ENCODE data around the gene TNFAIP8L1. TPM values are rescaled to one million over a fixed set of nuclear protein-coding genes. Genes with fewer than 3 reads are reported as not detected.
"Not testable (repeated sequence)": the region's sequence is repeated elsewhere in the genome, so short reads cannot be mapped to it uniquely, and the experiment has no call there.

TNFAIP8L1 gene
- total RNA-seq, 1 donor from 2014 or later = 4.2 TPM

DNA sequence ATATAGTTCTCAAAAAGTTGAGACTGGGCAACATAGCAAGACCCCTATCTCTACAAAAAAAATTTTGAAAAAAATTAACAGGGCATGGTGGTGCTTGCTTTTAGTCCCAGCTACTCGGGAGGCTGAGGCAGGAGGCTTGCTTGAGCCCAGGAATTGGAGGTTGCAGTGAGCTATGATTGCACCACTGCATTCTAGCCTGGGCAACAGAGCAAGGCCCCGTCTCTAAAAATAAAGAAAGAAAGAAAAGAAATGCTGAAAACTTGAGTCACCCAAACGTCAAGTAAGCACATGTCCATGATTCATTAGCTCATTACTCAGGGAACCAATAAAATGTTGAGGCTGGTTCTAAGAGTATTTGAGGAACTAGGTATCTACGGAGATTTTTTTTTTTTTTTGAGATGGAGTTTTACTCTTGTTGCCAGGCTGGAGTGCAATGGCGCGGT is 45.9 kb upstream of the TNFAIP8L1 start:
- Mint-ChIP-seq H3K36me3 (ENCODE audit: low read depth) (no peaks in the 10 kb centered on the region), H3K27me3 (ENCODE audit: low read depth) (peaks cover 26% of the 10 kb centered on the region), H3K4me1 (ENCODE audit: low read depth) (peaks cover 8% of the 10 kb centered on the region), H3K9me3 (ENCODE audit: low read depth) (no peaks in the 10 kb centered on the region), H3K27ac (ENCODE audit: unreplicated experiment) (no peak overlapping the region), H3K4me3 (ENCODE audit: unreplicated experiment) (no peak overlapping the region)
- TF ChIP-seq, protein P1, sequence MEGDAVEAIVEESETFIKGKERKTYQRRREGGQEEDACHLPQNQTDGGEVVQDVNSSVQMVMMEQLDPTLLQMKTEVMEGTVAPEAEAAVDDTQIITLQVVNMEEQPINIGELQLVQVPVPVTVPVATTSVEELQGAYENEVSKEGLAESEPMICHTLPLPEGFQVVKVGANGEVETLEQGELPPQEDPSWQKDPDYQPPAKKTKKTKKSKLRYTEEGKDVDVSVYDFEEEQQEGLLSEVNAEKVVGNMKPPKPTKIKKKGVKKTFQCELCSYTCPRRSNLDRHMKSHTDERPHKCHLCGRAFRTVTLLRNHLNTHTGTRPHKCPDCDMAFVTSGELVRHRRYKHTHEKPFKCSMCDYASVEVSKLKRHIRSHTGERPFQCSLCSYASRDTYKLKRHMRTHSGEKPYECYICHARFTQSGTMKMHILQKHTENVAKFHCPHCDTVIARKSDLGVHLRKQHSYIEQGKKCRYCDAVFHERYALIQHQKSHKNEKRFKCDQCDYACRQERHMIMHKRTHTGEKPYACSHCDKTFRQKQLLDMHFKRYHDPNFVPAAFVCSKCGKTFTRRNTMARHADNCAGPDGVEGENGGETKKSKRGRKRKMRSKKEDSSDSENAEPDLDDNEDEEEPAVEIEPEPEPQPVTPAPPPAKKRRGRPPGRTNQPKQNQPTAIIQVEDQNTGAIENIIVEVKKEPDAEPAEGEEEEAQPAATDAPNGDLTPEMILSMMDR (IDR thresholded peaks at IDR 0.05) = no peak
- DNase-seq (ENCODE audit: low spot score) = no peak

DNA sequence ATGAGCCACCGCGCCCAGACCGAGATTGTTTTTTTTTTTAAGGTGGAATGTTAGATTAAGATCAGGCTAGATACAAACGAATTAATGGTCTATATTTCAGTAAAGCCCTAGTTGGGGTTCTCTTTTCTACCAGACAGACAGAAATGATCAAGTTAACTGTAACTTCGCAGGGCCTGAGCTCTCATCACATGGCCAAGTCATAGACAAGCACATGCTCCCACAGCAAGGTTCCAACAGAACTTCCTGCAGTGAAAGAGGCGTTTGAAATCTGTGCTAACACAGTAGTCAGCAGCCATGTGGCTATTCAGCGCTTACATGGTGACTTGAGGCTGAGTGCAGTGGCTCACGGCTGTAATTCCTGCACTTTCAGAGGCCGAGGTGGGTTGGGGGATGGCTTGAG is 45.1 kb upstream of the TNFAIP8L1 start:
- Mint-ChIP-seq H3K9me3 (ENCODE audit: low read depth) (no peaks in the 10 kb centered on the region), H3K27ac (ENCODE audit: unreplicated experiment) (no peak overlapping the region), H3K27me3 (ENCODE audit: low read depth) (peaks cover 31% of the 10 kb centered on the region), H3K4me3 (ENCODE audit: unreplicated experiment) (no peak overlapping the region), H3K4me1 (ENCODE audit: low read depth) (peaks cover 8% of the 10 kb centered on the region), H3K36me3 (ENCODE audit: low read depth) (no peaks in the 10 kb centered on the region)
- DNase-seq (ENCODE audit: low spot score) = no peak
- TF ChIP-seq, protein P1 (IDR thresholded peaks at IDR 0.05) = no peak

DNA sequence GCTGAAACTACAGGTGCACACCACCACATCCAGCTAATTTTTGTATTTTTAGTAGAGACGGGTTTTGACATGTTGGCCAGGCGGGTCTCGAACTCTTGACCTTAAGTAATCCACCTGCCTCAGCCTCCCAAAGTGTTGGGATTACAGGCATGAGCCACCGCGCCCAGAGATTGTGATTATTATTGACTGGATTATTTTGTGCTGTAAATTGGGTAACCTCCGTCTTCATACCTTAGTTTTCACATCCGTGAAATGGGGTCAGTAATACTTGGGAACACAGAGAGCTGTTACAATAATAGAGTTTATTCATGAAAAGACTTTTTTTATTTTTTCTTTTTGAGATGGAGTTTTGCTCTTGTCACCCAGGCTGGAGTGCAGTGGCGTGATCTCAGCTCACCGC is 44.2 kb upstream of the TNFAIP8L1 start:
- H3K27me3 Mint-ChIP-seq (ENCODE audit: low read depth) = peaks cover 31% of the 10 kb centered on the region

DNA sequence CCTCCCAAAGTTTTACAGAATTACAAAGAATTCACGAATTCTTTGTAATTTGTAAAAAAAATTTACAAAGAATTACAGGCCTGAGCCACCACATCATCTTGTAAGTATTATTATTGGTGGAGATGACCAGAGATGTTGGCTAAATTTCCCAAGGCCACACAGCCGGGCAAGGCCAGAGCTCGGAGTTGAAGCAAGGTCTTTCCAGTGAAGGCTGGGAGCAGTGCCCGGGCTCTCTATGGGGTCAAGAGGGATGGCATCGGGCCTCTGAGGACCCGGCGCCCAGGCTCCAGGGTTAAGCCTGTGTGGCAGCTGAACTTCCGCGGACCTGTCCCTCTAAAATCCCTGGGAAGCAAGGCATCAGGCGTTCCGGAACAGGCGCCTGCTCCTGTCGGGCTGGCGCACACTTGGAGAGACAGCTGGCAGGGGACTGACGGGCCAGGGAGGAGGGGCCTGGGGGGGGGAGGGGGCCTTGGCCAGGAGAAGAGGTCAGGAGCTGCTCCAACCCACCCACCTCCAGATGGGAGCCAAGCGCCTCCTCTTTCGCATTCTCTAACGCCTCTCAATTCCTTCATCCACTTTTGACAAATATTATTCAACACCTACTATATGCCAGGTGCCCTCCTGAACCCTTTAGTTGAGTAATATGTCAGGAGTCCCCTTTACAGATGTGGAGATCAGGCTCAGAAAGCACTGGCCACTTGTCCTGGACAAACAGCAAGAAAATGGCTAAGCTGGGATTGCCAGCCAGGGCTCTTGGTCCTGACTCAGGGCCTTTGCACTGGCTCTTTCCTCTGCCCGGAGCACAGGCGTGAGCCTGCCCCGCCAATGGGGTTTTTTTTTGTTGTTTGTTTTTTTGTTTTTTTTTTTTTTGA is 43.0 kb upstream of the TNFAIP8L1 start:
- Mint-ChIP-seq H3K27ac (ENCODE audit: unreplicated experiment) (no peak overlapping the region), H3K27me3 (ENCODE audit: low read depth) (peaks cover 33% of the 10 kb centered on the region), H3K36me3 (ENCODE audit: low read depth) (no peaks in the 10 kb centered on the region), H3K4me3 (ENCODE audit: unreplicated experiment) (no peak overlapping the region), H3K9me3 (ENCODE audit: low read depth) (no peaks in the 10 kb centered on the region), H3K4me1 (ENCODE audit: low read depth) (peaks cover 8% of the 10 kb centered on the region)
- no peak for DNase-seq (ENCODE audit: low spot score)
- TF ChIP-seq, protein P1 (IDR thresholded peaks at IDR 0.05) = no peak

More for the DNA sequence above, 44.2 kb upstream of the TNFAIP8L1 start:
- not testable (repeated sequence) for H3K36me3 Mint-ChIP-seq (ENCODE audit: low read depth); DNase-seq (ENCODE audit: low spot score); H3K4me3 Mint-ChIP-seq (ENCODE audit: unreplicated experiment); H3K4me1 Mint-ChIP-seq (ENCODE audit: low read depth); H3K27ac Mint-ChIP-seq (ENCODE audit: unreplicated experiment); H3K9me3 Mint-ChIP-seq (ENCODE audit: low read depth)

DNA sequence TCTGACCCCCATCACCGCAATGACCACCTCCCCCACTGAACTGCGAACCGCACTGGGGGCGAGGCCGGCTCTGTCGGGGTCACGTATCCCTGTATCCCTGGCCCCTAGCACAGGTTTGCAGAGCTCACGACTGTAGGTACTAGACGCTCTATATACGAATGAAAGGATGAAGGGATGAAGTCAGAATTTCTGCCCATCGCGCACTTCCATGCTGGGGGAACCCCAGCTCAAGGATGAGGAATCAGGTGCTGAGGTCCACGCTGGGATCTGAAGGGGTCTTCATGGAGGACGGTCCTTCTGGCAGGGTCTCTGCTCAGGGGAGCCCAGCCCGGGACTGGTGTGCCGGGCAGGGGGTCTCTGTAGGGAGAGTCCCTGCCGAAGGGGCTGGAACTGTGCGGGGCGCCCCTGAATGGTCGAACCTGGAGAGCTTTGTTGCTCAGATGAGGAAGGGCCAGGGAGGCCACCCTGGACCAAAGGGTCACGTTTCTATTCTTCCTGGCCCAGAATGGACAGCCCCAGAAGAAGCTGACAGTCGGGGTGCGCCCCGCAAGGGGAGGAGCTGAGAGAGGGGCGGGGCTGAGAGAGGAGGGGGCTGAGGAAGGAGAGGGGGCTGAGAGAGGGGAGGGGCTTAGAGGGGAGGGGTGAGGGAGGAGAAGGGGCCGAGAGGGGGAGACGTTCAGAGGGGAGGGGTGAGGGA is 41.9 kb upstream of the TNFAIP8L1 start:
- H3K9me3 Mint-ChIP-seq (ENCODE audit: low read depth) = no peaks in the 10 kb centered on the region
- H3K36me3 Mint-ChIP-seq (ENCODE audit: low read depth) = no peaks in the 10 kb centered on the region
- peaks cover 33% of the 10 kb centered on the region for H3K27me3 Mint-ChIP-seq (ENCODE audit: low read depth)
- H3K27ac Mint-ChIP-seq (ENCODE audit: unreplicated experiment) = no peak overlapping the region
- TF ChIP-seq, protein P1 (IDR thresholded peaks at IDR 0.05) = no peak
- no peak for DNase-seq (ENCODE audit: low spot score)
- H3K4me3 Mint-ChIP-seq (ENCODE audit: unreplicated experiment) = no peak overlapping the region
- peaks cover 8% of the 10 kb centered on the region for H3K4me1 Mint-ChIP-seq (ENCODE audit: low read depth)

Measured in chondrocyte (in vitro differentiated cells).